GM18870 (cell line): ENCODE data around the gene ZNF485.
A peak's percentile ranks its signal among the peaks of the same experiment; 100 is the strongest.
"Not testable (repeated sequence)": the region's sequence is repeated elsewhere in the genome, so short reads cannot be mapped to it uniquely, and the experiment has no call there.

Experiments
- ATAC-seq: cut with Tn5 transposase; IDR thresholded peaks from one replicate; pipeline ENCODE4 v1.9.1; 2021; ENCODE audit warnings: moderate library complexity; ENCODE audit not compliant: unreplicated experiment

Gene ZNF485

DNA sequence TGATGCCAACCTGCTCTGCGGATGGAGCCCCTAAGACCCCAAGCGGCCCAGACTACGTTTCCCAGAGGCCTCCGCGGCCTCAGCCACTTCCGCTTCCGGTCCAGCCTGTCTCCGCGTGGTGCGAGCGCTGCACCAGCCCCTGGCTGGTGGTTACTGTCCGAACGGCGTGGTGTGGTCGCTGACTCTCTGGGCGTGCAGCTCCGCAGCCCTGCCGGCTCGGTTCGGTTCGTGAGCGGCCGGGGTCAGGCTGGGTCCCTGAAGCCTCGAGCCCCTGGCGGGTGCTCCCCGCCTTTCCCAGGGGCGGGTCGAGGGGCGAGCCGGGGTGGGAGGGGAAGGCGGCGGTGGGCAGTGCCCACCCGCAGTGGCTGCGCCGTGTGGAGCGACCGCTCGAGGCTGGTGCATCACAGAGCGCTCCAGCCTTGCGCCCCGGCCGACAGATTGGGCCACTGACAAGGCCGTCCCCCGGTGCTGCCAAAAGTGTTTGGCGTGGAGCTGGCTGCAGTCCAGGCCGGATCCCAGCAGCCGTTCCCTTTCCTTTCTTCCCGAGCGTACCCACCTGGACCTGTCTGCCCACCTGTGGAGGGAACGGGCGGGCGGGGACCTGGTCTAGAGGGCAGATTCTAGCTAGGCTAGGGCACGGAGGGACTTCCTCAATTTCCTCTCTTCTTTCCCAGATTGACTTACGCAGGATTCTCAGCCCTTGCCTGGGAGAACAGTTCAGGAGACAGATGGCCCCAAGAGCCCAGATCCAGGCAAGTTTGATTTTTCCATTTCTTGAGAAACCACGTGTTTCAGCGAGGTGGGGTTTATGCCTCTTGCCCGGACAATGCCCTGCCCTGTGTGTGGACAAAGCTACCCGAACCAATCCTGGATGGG lies at the start of gene ZNF485:
Gene ZNF485 (plus strand): TSS at position 116 of the 876 bp plus-strand sequence. CDS start 613 bp downstream, at position 729.
- peak; percentile 94 for ATAC-seq

DNA sequence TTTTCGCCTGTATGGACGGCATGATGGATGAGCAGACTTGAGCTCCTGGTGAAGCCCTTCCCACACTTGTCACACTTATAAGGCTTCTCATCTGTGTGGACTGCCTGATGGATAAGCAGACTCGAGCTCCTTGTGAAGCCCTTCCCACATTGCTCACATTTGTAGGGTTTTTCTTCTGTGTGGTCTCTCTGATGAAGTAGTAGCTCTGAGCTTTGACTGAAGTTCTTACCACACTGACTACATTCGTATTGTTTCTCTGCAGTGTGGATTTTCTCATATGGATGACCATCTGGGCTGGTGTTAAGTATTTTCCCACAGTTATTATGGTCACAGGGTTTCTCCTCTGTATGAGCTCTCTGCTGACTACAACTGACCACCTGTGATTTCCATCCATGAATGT lies 49.0 kb upstream of the ZNF485 start:
- no peak for ATAC-seq

DNA sequence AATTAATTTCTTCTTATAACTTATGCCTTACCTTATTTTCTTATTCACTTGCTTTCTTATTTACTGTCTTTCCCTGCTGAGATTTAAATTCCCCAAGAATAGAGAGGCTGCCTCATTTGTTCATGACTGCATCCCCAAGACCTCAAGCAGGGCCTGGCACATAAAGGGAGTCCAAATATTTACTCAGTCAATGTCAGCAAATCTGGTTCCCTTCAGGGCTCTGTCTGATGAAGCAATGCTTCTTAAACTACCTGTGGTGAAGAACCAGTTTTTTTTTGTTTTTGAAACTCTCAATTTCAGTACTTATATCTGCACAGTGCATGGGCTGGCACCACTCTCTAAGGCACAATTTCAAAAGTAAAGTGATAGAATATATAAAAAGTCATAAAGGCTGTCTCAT lies 36.6 kb upstream of the ZNF485 start:
- no peak for ATAC-seq

DNA sequence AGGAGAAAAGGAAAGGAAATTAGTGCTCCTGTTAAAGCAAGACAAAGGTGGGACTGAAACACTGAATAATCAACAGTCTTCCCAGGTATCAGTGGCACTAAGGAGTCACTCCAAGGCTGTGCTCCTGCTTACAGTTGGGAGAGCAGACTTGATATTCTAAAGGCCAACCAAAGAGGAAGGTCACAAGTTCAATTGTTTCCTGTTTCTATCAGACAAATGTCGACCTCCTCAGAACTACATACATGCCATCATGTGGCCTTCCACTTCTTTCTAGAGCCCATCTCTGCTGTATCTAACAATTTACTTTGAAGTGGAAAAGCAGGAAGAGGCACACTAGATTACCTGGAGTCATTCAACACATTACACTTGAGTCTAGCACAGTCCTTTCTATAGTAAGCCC lies 35.3 kb upstream of the ZNF485 start:
- no peak for ATAC-seq

DNA sequence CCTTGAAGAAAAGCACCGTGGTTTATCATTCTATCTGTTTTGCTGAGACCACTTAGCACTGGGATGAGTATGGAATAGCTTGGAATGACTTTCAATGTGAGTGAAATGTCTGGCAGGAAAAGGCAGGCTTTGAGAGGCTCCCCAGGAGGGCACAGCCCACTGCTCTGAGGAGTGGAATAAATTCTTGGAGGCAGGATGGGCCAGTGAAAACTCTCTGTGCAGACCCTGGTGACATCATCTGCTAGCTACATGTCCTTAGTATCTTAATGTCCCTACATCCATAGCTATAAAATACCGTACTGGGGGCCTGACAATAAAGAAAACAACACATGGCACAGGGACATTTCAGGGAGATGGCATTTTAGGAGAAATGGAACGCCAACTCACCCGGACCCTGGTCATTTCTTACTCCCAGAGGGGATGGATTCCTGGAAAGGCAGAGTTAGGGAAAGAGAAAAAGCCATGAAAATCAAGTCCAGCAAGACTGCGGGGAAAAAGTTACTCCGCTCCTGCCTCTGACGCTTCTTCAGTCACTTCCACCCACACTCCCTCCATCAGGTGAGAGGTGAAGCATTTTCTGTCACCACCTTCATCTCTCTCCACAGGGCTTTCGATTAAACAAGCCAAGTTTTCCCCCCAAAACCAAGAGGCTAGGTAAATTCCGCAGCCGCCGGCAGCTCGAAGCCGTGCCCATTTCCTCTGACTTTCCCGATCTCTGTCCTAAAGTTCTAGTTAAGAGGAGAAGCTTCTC lies 32.8 kb upstream of the ZNF485 start:
- ATAC-seq, result no peak

DNA sequence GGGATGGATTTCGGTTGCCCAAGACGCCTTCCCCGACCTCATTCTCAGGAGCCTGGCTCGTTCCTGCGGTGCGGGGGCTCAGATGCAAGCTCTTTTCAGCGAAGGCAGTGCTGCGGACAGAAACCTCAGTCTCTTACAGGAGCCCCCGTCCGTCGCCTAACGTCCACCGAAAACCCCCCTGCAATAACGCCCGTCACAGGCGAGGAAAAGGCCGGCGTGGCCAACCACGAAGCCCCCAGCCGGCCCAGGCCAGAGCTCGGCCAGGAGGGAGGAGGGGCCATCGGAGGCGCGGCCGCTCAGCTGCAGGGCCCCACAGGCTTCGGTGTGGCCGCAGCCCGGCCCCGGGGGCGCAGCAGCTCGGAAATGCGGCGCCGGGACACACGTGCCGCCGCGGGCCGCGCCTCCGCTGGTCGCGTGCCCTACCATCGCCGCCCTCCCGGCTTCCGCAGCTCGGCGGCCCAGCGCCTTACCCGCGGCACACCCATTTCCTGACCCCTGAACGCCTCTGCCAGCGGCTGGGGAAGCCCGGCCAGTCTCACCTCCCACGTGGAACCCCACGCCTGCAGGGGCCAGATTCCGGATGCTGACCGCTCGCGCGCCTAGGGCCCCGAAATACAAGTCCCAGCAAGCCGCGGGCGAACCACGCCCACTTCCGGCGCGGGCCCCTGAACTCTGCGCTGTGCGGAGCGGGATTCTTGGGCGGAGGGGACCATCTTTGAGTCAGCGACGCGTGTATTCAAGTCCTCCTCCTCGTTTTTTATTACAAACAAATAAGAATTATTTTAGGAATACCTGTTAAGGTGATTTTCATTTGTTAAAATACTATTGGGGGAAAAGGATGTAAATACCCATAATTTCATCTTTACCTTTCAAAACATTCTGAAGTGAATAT lies 32.0 kb upstream of the ZNF485 start, which contains the start of gene ZNF239:
Gene ZNF239 (minus strand): TSS at position 616 of the 892 bp plus-strand sequence. CDS start 16,537 bp downstream, outside the sequence.
- peak; percentile 65 for ATAC-seq

DNA sequence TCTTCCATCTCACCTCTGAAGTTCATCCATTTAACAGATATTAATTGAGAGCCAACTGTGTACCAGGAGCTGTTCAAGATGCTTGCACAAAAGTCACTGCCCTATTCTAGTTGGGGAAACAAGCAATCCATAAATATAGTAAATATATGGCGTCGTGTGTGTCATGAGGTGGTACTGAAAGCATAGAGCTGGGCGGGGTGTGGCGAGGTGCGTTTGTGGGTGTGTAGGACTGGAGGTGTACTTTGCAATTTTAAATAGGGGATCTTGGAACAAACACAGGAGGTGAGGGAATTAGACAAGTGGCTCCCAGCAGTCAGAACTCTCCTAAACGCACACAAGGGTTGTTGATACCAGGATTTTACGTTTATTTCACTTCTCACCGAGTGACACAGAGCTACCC lies 31.3 kb upstream of the ZNF485 start:
- ATAC-seq, result no peak

DNA sequence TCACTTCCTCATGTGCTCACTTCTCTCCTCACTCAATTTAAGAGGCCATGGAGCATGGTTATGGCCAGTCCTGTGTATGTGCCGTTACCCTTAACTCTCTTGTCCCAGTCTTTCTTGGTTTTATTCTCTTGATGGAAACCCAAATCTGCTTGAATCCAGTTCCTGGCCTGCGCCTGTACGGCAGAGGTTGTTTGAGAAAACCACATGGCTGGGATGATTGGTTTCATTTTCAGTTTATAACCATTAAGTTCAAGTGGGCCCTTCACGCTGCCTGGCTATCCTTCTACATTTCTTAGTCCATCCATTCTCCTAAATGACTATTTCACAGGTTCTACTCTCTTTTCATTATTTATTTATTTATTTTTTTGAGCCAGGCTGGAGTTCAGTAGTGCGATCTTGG lies 30.2 kb upstream of the ZNF485 start:
- ATAC-seq, result no peak

DNA sequence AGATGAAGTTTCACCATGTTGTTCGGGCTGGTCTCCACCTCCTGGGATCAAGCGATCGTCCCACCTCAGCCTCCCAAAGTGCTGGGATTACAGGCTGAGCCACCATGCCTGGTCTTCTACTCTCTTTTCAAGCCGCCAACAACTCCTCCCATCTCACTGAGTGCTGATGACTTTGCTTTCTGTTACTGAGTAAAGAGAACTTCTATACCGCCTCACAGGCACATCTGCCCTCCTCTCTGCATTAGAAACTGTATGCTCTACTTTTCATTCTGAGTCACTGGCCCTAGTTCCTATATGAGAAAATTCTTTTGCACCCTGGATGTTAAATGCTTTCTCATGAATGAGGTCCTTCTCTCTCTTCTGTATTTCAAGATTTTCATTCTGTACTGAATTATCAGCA lies 29.7 kb upstream of the ZNF485 start:
- no peak for ATAC-seq

DNA sequence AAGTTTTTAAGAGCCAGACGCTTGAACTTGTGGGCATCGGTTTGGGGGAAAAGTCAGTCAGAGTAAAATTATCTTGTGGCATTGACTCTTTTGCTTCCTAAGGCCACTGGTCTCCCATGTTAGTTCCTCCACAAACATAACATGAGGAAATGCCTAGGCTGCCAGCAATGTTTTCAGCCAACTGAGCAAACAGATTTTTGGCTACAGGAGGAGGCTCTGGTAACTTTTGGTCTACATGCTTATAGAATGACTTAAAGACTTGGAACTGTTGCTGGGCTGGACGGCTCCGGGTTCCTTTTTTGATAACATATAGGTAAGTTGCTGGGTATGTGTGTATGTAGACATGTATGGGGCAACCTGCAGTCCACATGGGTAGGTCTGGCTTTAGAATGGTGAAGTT lies 22.2 kb upstream of the ZNF485 start:
- no peak for ATAC-seq

DNA sequence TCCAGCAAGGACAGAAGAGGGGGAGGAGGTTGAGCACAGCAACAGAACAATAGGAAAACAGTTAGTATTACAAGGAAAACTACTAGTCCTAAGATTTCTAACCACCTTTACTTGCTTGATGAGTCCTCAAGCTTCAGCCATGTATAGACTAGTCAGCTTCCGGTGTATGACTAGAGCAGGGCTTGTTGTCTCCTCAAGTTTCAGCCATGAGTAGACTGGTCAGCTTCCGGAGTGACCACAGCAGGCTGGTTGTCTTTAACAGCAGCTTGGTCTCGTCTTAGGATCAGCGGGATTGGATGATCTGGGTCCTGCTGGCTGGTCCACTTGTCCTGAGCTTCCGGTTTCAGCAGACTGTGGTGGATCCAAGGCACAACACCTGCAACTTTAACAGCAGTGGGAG lies 21.2 kb upstream of the ZNF485 start:
- ATAC-seq, result no peak

DNA sequence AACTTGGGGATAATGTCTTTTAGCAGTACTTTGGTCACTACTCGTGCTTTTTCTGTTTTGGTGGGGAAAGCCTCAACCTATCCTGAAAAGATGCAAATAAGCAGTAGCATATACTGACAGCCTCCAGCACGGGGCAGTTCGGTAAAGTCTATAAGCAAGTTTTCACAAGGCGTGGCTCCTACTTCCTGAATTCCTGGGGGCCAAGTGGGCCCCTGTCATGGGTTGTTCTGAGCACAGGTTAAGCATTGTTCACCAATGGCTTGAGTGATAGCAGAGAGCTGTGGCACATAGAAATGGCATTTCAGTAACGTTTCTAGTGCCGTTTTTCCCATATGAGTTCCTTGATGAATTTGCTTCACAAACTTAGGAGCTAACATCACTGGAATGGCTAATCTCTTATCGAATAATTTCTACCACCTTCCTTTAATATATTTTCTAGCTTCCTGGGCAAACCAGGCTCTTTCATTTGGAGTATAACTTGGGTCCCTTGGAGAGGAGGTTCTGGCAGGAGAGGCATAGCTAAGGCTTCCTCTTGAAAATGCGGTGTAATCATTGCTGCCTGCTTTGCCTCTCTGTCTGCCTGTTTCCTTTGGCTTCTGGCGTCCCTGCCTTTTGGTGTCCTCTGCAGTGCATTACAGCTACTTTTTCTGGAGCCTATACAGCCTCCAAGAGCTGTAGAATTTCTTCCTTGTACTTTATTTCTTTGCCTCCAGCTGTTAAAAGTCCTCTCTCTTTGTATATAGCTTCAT lies 20.1 kb upstream of the ZNF485 start:
- ATAC-seq, result no peak

DNA sequence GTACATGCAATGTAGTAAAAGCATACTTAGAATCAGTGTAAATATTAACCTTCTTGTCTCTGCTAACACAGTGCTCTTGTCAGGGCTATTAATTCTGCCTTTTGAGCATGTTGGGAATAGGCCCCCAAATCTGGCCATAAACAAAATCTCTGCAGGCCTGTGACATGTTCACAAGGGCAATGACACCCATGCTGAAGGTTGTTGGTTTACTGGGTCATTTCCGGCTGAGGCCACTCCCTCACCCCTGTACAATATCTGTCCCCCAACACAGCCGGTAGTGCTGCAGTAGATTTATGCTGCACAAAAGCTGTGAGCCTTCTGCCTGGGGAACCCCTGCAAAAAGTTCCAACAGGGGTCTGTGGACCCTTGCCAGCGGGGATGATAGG lies 19.5 kb upstream of the ZNF485 start:
- not testable (repeated sequence) for ATAC-seq

DNA sequence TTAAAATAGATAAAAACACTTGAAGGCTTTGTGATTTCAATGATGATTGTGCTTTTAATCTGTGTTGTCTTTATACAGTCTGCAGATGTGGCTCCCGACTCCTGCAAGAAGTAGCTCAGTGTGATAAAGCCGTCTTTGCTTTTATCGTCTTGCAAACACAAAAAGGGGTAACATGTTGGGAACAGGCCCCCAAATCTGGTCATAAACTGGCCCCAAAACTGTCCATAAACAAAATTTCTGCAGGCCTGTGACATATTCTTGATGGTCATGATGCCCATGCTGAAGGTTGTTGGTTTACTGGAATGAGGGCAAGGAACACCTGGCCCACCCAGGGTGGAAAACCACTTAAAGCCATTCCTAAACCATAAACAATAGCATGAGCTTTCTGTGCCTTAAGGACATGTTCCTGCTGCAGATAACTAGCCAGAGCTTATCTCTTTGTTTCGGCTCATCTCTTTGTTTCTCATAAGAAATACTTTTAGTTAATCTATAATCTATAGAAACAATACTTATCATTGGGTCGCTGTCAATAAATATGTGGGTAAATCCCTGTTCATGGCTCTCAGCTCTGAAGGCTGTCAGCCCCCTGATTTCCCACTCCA lies 14.8 kb upstream of the ZNF485 start:
- ATAC-seq, result no peak

DNA sequence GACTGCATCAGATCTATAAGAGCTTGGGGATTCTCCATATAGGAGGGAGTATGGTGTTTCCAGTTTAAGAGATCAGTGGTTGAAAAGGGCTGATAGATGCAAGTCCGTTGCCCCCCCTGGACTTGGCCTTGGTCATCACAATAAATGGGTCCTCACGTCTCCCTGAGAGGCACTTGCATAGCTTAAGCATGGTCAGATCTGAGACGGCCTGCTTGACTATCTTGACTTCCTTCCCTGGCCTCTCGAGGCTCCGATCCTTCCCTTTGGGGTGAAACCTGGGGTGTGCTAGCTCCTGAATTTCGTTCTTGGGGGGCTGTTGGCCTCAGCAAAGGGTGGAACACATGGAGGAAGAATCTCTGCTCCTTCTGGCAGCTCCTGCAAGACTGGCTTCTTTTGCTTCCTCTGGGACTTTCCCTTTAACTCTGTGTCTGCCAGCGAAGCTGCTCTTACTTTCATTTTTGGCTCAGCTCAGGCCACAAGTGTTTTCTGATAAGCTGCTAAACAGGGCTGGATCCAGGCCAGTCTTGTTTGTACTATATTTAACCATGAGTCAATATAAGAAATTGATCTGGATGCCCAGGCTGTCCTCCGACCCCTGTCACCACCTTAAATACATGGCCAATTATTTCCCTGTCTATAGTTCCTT lies 11.2 kb upstream of the ZNF485 start:
- peak; percentile 98 for ATAC-seq

DNA sequence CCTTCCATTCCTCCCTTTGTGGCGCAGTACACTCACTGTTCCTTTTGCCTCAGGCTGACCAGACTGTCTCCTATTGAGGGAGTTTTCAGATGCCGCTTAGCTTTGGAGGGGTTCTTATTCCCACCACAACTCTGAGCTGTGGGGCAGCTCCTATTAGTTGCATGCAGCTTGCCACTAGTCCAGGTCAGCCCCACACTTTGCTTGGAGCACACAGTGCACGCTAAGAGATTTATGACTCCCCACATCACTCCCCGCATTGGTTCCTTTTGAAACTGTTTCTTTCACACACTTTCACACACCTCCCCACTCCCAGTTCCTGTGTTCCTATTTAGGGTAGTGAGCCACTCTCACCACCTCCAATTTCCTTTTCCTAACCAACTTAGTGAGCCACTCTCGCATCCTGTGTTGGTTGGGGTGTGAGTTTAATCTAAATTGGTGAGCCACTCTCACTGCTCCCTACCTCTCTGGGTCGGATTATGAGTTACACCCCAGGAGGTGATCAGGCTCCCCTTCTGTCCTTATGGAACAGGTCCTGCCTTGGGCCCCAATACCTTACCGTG lies 10.4 kb upstream of the ZNF485 start:
- peak; percentile 44 for ATAC-seq

DNA sequence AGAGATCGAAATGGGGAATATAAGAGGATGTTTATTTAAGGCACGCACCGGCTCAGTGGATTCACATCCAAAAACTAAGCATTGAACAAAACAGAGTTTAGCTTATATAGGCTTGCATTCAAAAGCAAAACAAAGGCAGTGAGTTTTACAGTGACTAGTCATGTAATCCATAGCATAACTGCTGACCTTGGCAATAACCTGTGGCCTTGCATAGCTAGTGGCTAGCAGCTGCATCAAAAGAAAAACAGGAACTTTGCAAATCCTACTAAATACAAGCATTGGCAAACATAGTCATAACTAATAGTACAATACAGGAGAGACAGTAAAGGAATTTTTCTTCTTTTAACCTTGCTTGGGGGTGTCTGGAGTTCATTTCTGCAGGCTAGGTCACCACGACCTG lies 9.7 kb upstream of the ZNF485 start:
- no peak for ATAC-seq

DNA sequence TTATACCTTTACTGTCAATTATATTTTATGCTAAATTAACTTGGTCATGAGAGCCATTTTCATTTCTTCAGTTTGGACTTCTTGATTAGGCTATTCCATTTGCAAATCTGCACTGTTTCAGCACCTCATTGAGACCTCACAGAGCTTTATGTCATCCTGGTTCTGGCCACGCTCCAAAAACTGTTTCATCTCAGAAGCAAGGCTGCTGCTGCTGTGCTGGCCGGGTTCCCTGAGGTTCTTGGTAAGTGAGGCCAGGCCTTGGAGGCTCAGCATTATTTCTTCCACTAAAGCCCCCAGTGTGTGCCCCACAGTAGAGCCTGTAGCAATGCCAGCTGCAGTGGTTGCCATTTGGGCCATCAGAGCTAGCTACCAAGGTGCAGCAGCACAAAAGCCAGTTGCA lies 7.8 kb upstream of the ZNF485 start:
- no peak for ATAC-seq

DNA sequence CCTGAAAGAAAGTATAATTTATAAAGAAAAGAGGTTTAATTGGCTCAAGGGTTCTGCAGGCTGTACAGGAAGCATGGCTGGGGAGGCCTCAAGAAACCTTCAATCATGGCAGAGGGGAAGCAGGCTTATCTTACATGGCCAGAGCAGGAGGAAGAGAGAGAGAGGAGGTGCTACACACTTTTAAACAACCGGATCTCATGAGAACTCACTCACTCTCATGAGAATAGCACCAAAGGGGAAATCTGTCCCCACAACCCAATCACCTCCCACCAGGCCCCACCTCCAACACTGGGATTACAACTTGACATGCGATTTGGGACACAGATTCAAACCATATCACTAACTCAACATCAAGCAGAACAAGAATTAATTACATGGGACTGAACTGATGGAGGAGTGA lies 6.9 kb upstream of the ZNF485 start:
- ATAC-seq, result no peak
